Measurements from ENCODE around the gene LRRC56.

The LRRC56 gene

GRCh38 chr11:574632-575312 lies 37.4 kb downstream of the LRRC56 start:
- peak overlapping the region; percentile 61 for H3K4me3 ChIP-seq (replicated peaks; ENCODE audit: low read depth, low read length)
- DNase-seq (ENCODE audit: low read depth), result no peak
- no peak for TF ChIP-seq CTCF (IDR thresholded peaks at IDR 0.05; ENCODE audit: low read length, missing control alignments)

- no peak for TF ChIP-seq CTCF (IDR thresholded peaks at IDR 0.05; ENCODE audit: low read length, missing control alignments)
- H3K4me3 ChIP-seq (replicated peaks; ENCODE audit: low read depth, low read length), result peak overlapping the region; percentile 61
- DNase-seq (ENCODE audit: low read depth), result peak; percentile 10
These were observed 38.1 kb downstream of the LRRC56 start for GRCh38 chr11:575313-575995.

- TF ChIP-seq CTCF (IDR thresholded peaks at IDR 0.05; ENCODE audit: low read length, missing control alignments), result no peak
- DNase-seq (ENCODE audit: low read depth), result peak; percentile 96
- H3K4me3 ChIP-seq (replicated peaks; ENCODE audit: low read depth, low read length), result peak within 1 kb of the TSS; percentile 91
These were observed 38.9 kb downstream of the LRRC56 start, which contains the start of gene PHRF1 for GRCh38 chr11:575996-576768. PHRF1 (plus strand) TSS chr11:576470; CDS start chr11:581513, 5,043 bp downstream.

- no peak for TF ChIP-seq CTCF (IDR thresholded peaks at IDR 0.05; ENCODE audit: low read length, missing control alignments)
- H3K4me3 ChIP-seq (replicated peaks; ENCODE audit: low read depth, low read length), result peak overlapping the region; percentile 91
- peak; percentile 11 for DNase-seq (ENCODE audit: low read depth)
These were observed 39.7 kb downstream of the LRRC56 start for GRCh38 chr11:576811-577610.

GRCh38 chr11:577611-577894 lies 40.2 kb downstream of the LRRC56 start:
- no peak for DNase-seq (ENCODE audit: low read depth)
- H3K4me3 ChIP-seq (replicated peaks; ENCODE audit: low read depth, low read length), result peak overlapping the region; percentile 91

More at GRCh38 chr11:577611-577894, 40.2 kb downstream of the LRRC56 start:
- TF ChIP-seq CTCF (IDR thresholded peaks at IDR 0.05; ENCODE audit: low read length, missing control alignments), result no peak

All from fibroblast of pulmonary artery (primary cell).